Neural crest cell (in vitro differentiated cells): ENCODE measurements around the gene PLXDC2. TPM values are rescaled to one million over a fixed set of nuclear protein-coding genes. Genes with fewer than 3 reads are reported as not detected.

Source experiments
- DNase-seq: peaks from one replicate; pipeline ENCODE4 v3.0.0; 2021; ENCODE audit warnings: low read depth, mixed read lengths, low spot score
- H3K27ac Mint-ChIP-seq: one replicate; pipeline ENCODE4 v1.8.0; 2021; ENCODE audit warnings: mild to moderate bottlenecking, mixed read lengths; ENCODE audit not compliant: unreplicated experiment
- H3K27me3 Mint-ChIP-seq: 2 replicates; pipeline ENCODE4 v1.8.0; 2021; ENCODE audit warnings: low read depth, mild to moderate bottlenecking, mixed read lengths
- H3K36me3 Mint-ChIP-seq: 2 replicates; pipeline ENCODE4 v1.8.0; 2021; ENCODE audit warnings: low read depth, mild to moderate bottlenecking, mixed read lengths
- H3K4me1 Mint-ChIP-seq: 2 replicates; pipeline ENCODE4 v1.8.0; 2021; ENCODE audit warnings: mixed read lengths
- H3K4me3 Mint-ChIP-seq: one replicate; pipeline ENCODE4 v1.8.0; 2021; ENCODE audit warnings: mild to moderate bottlenecking, mixed read lengths
- H3K9me3 Mint-ChIP-seq: 2 replicates; pipeline ENCODE4 v1.8.0; 2021; ENCODE audit warnings: mixed read lengths
- CTCF ChIP-seq: fragments of 200-600 bp; sonication (generic); conservative IDR thresholded peaks from 2 replicates; pipeline ENCODE4 v1.5.0; 2021; ENCODE audit warnings: antibody characterized with exemption, mild to moderate bottlenecking
- total RNA-seq: library from RNA; stranded (reverse); gene quantifications from 2 replicates; pipeline ENCODE4 v1.2.1, GENCODE V29; 2021

Gene PLXDC2
- total RNA-seq, 1 donor from 2014 or later, result 4.0 TPM

- Mint-ChIP-seq H3K4me1 (peaks cover 6% of the 10 kb centered on the region), H3K4me3 (no peak overlapping the region), H3K36me3 (no peaks in the 10 kb centered on the region), H3K9me3 (no peaks in the 10 kb centered on the region), H3K27ac (no peak overlapping the region), H3K27me3 (no peaks in the 10 kb centered on the region)
- TF ChIP-seq CTCF, result no peak
- DNase-seq, result no peak
Observed at GRCh38 chr10:19961076-19962053, 145.1 kb downstream of the PLXDC2 start.

GRCh38 chr10:19964625-19965024 lies 148.4 kb downstream of the PLXDC2 start:
- Mint-ChIP-seq H3K27me3 (no peaks in the 10 kb centered on the region), H3K9me3 (no peaks in the 10 kb centered on the region), H3K4me3 (no peak overlapping the region), H3K27ac (no peak overlapping the region), H3K4me1 (peaks cover 23% of the 10 kb centered on the region), H3K36me3 (no peaks in the 10 kb centered on the region)
- DNase-seq, result no peak
- TF ChIP-seq CTCF, result no peak

GRCh38 chr10:19966751-19967150 lies 150.5 kb downstream of the PLXDC2 start:
- no peak overlapping the region for H3K4me3 Mint-ChIP-seq

DNA sequence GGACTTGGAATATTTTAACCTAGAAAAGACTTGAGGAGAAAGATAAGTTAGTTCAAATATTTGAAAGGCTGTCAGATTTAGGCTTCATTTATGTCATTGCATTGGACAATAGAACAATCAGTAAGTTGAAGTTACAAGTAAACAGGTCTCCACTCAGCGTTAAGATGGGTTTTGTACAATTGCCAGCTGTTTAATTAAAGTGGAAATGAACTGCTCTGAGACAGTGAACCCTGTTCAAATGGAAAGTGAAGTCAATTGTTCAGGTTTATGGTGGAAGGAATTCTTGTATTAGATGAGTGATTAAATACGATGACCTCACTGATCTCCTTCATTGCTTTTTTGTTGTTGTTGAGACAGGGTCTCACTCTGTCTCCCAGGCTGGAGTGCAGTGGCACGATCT lies 151.7 kb downstream of the PLXDC2 start:
- DNase-seq, result no peak
- no peak for TF ChIP-seq CTCF
- no peak overlapping the region for H3K4me3 Mint-ChIP-seq
- peaks cover 17% of the 10 kb centered on the region for H3K4me1 Mint-ChIP-seq
- no peaks in the 10 kb centered on the region for H3K36me3 Mint-ChIP-seq
- no peaks in the 10 kb centered on the region for H3K27me3 Mint-ChIP-seq
- H3K27ac Mint-ChIP-seq, result no peak overlapping the region
- H3K9me3 Mint-ChIP-seq, result no peaks in the 10 kb centered on the region

More at GRCh38 chr10:19966751-19967150, 150.5 kb downstream of the PLXDC2 start:
- no peaks in the 10 kb centered on the region for H3K36me3 Mint-ChIP-seq
- no peak for TF ChIP-seq CTCF
- peaks cover 17% of the 10 kb centered on the region for H3K4me1 Mint-ChIP-seq
- H3K27ac Mint-ChIP-seq, result no peak overlapping the region
- H3K9me3 Mint-ChIP-seq, result no peaks in the 10 kb centered on the region
- H3K27me3 Mint-ChIP-seq, result no peaks in the 10 kb centered on the region
- DNase-seq, result no peak

GRCh38 chr10:19968745-19969144 lies 152.5 kb downstream of the PLXDC2 start:
- peaks cover 17% of the 10 kb centered on the region for H3K4me1 Mint-ChIP-seq

More at GRCh38 chr10:19968745-19969144, 152.5 kb downstream of the PLXDC2 start:
- no peaks in the 10 kb centered on the region for H3K36me3 Mint-ChIP-seq
- no peak for DNase-seq
- TF ChIP-seq CTCF, result no peak
- no peak overlapping the region for H3K27ac Mint-ChIP-seq
- no peaks in the 10 kb centered on the region for H3K27me3 Mint-ChIP-seq
- H3K9me3 Mint-ChIP-seq, result no peaks in the 10 kb centered on the region
- H3K4me3 Mint-ChIP-seq, result no peak overlapping the region
